GM19328 (cell line): ENCODE data around the gene ARHGAP33.
"Not testable (repeated sequence)": the region's sequence is repeated elsewhere in the genome, so short reads cannot be mapped to it uniquely, and the experiment has no call there.

ENCODE experiments used
- ATAC-seq: cut with Tn5 transposase; IDR thresholded peaks from one replicate; pipeline ENCODE4 v1.9.1; 2021; ENCODE audit warnings: mild to moderate bottlenecking, moderate library complexity; ENCODE audit not compliant: unreplicated experiment

The ARHGAP33 gene

DNA sequence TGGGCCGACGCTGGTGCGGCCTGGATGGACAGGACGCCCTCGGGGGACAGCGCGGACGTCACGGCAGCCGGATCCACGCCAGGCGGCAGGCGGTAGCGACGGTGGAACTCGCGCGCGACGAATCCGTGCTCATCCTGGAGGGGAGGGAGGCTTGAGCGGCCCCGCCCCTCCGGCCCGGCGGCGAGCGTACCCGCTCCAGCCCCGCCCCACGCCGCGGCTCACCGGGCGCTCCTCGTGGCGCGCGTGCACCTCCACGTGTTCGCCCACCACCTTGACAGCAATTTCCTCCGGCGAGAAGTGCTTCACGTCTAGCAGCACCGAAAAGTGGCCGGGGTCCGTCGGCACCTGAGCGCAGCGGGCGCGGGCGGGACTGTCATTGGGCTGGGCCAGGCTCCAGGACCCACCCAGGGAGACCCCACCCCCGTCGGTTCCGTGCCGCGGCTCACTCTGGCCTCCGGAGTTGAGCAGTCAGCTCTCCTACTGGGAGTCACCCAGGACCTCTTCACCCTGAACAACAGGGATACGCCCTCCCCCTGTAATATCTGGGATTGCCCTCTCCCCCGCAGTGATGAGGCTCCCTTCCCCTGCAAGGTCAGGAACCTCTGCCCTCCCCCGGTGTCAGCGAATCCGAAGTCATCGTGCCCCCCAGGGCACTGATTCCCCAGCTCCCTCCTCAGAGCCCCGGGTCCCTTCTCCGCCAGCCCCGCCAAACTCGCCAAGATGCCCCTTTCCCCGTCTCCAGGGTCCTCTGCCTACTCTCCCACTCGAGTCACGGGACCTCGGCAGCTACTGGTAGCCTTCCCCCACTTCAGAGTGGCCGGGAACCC lies 19.6 kb upstream of the ARHGAP33 start:
- no peak for ATAC-seq

GRCh38 chr19:35756377-35757230 lies 18.8 kb upstream of the ARHGAP33 start, which contains the start of gene HSPB6:
HSPB6 (minus strand) TSS chr19:35757029; CDS start chr19:35757008, 21 bp downstream.
- ATAC-seq: no peak

GRCh38 chr19:35757231-35757748 lies 18.1 kb upstream of the ARHGAP33 start:
- ATAC-seq: no peak

DNA sequence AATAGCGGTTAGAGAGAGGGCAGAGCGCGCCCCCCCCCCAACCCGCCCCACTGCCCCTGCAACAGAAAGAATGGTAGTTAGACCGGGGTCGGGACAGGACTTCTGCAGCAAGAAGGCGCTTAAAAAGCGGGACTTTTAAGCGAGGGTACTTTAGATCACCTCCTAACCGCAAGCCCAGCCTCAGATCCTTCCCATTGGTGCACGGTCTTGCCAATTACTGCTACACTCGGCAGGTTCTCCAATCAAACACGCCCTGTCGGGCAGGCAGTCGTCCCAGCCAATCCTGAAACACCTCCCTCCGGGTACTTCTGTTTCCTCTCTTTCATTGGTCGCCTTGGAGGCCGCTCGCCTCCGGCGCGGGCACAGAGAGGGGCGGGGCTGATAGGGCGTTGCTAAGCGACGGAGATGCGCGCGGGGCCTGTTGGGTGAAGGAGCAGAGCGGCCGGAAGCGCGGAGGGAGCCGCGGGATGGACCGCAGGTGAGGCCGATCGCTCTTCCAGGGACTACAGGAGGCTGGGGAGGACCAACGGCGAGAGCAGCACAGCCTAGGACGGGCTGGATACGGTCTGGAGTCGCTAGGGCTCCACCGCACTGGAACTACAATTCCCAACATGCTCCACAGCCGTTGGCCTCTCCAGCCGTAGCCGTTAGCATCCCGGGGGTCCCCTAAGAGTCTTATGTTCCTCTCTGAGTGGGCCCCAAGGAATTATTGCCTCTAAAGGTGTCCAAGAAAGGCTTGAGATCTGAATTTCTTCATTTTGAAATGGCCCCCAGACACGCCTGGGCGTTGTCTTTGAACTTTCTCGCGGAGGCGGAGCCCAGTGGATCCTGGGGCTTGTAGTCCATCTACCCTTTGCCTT lies 17.4 kb upstream of the ARHGAP33 start, which contains the start of gene PROSER3:
PROSER3 (plus strand) TSS at position 428 of the 860 bp plus-strand sequence; CDS start at position 468, 40 bp downstream.
- ATAC-seq: peak; percentile 96

DNA sequence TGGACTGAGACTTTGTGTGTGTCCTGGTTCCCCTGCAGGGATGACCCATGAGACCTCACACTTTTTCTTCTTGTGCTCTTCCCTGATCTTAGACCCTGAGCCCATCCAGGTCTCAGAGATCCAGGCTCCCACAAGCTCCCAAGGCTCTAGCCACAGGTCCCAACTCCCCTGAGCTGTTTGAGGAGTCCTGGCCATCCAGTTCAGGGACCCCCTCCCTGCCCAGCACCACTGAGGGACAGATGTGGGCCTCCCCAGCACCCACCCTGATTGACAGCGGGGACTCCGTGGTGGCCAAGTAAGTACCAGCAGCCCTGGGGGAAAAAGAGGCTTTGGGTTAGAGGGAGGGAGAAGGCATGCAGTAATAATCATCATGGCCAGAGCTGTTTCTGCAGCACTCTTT lies 15.7 kb upstream of the ARHGAP33 start:
- ATAC-seq: no peak

DNA sequence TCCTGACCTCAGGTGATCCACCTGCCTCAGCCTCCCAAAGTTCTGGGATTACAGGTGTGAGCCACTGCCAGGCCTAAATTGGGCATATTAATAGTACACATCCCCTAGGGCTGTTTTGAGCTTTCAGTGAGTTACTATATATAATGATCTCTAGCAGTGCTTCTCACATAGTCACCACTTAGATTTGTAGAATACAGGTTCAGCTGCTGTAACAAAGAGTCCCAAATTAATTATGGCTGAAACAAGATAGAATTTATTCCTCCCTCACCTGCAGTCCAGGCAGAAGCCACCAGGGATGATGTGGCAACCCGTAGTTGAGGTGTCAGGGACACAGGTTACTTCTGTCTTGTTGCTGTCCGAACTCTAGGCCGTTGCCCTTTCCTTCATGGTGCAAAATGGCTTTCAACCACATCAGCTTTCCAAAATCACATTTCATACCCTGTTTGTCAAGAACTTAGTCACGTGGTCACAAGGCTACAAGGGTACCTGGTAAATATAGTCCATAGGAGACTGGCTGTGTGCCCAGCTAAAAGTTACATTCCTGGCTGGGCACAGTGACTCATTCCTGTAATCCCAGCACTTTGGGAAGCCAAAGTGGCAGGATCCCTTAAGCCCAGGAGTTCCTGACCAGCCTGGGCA lies 14.5 kb upstream of the ARHGAP33 start:
- no peak for ATAC-seq

DNA sequence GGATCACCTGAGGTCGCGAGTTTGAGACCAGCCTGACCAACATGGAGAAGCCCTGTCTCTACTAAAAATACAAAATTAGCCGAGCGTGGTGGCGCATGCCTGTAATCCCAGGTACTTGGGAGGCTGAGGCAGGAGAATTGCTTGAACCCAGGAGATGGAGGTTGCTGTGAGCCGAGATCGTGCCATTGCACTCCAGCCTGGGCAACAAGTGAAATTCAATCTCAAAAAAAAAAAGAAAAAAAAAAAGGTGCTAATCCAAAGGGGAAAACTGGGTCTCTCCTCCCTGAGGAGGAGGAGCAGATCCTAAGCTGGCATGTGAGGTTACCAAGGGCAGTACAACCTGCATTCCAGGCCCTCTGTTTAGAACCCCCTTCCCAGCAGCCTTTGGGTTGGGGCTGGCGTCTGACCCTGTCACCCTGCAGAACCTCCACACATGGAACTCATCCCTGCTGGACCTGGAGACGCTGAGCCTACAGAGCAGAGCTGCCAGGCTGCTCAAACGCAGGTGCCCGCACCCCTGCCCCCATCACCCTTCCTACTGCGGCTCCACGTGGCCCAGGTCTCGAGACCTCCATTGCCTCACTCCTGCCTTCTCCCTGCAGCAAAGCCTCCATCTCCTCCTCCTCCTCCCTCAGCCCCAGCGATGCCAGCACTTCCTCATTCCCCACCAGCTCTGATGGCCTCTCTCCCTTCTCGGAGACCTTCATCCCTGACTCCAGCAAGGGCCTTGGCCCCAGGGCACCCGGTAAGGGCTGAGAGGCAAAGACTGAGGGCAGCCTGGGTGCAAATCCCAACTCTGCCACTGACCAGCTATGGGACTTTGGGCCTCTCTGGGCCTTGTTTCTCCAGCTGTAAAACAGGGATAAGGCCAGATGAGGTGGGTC lies 10.7 kb upstream of the ARHGAP33 start:
- ATAC-seq: no peak

DNA sequence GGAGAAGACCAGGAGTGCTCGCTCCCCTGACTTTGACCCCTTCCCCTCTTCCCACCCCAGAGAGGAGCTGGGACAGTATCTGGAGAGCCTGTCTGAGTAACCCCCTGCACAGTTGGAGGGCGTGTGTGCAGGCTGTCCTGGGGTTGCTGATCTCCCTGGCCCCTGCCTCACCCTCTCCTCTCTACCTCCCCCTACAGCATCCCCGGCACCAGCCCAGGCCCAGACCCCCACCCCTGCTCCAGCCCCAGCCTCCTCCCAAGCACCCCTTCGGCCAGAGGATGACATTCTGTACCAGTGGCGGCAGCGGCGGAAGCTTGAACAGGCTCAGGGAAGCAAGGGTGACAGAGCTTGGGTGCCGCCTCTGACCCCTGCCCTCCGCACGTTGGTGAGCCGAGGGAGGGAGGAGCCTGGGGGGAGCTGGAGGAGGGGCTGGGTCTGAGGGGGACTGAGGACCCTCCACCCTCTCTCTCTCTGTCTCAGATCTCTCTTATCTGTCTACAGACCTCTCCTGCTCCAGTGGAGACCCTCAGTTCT lies 8.7 kb upstream of the ARHGAP33 start:
- no peak for ATAC-seq

GRCh38 chr19:35767288-35768081 lies 7.9 kb upstream of the ARHGAP33 start:
- ATAC-seq: no peak

DNA sequence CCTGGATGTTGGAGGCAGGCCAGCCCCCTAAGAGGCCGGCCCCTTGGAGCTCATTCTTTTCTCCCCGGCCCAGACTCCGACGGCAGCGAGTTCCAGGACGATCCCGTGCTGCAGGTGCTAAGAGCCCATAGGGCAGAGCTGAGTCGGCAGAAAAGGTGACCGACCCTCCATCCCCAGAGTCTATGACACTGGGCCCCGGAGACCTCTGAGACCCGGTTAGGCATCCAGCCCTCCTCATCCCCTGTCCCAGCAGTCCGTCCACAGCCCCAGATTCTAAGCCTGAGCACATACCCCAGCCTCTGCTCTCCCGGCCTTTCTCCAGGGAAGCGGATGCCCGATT lies 7.3 kb upstream of the ARHGAP33 start:
- ATAC-seq: no peak

GRCh38 chr19:35772362-35772761 lies 3.0 kb upstream of the ARHGAP33 start:
- not testable (repeated sequence) for ATAC-seq

- no peak for ATAC-seq
Measured at GRCh38 chr19:35773020-35773806, 2.2 kb upstream of the ARHGAP33 start.

GRCh38 chr19:35774274-35775045 lies 904 bp upstream of the ARHGAP33 start:
- ATAC-seq: no peak

DNA sequence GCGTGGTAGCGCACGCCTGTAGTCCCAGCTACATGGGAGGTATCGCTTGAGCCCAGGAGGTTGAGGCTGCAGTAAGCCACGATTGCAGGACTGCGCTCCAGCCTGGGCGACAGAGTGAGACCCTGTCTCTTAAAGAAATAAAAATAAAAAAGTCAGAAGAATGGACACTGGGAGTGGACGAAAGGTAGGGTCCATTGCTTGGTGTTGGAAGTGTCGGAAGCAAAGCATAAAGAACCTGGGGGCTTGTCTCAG lies 392 bp upstream of the ARHGAP33 start:
- no peak for ATAC-seq

- no peak for ATAC-seq
Measured at GRCh38 chr19:35776102-35776788, 881 bp downstream of the ARHGAP33 start.

GRCh38 chr19:35777086-35777841 lies 1.9 kb downstream of the ARHGAP33 start:
- no peak for ATAC-seq
